Natural killer cell (primary cell): ENCODE measurements around the gene CDH6. TPM values are rescaled to one million over a fixed set of nuclear protein-coding genes. Genes with fewer than 3 reads are reported as not detected.

Source experiments
- ATAC-seq, 3 donors: fragments of 150-1000 bp in 2 of 3; fragments of 200-7000 bp in 1 of 3; cut with Tn5 transposase; 1 replicate in 1 of 3; 2 replicates in 2 of 3; pipeline ENCODE4 v1.10.0; 2021; ENCODE audit warnings: mild to moderate bottlenecking in 2 of 3, moderate library complexity in 2 of 3
- DNase-seq, 2 donors: peaks; one replicate each; pipeline versions ENCODE4 v3.0.0 to v3.0.0-alpha.2; 2013 to 2021; ENCODE audit warnings: mixed read lengths in 1 of 2
- H3K27ac ChIP-seq: one replicate; pipeline ENCODE4 v1.5.1; 2013; ENCODE audit warnings: mild to moderate bottlenecking, low read length
- H3K27me3 ChIP-seq: one replicate; pipeline ENCODE4 v1.6.1; 2013; ENCODE audit warnings: low read length; ENCODE audit not compliant: control insufficient read depth, insufficient read depth
- H3K36me3 ChIP-seq: one replicate; pipeline ENCODE4 v1.6.1; 2013; ENCODE audit warnings: low read length; ENCODE audit not compliant: control insufficient read depth, insufficient read depth
- H3K4me1 ChIP-seq: one replicate; pipeline ENCODE4 v1.6.1; 2013; ENCODE audit warnings: low read length; ENCODE audit not compliant: control insufficient read depth, insufficient read depth
- H3K4me3 ChIP-seq: one replicate; pipeline ENCODE4 v1.5.1; 2013; ENCODE audit warnings: low read length
- H3K9me3 ChIP-seq: one replicate; pipeline ENCODE4 v1.6.1; 2013; ENCODE audit warnings: low read length; ENCODE audit not compliant: control insufficient read depth, insufficient read depth
- H3K27ac Mint-ChIP-seq, 2 donors: one replicate each; pipeline ENCODE4 v1.8.0; 2022; ENCODE audit warnings: mild to moderate bottlenecking in 2 of 2, mixed read lengths in 2 of 2, moderate library complexity in 1 of 2
- H3K27me3 Mint-ChIP-seq, 2 donors: one replicate each; pipeline ENCODE4 v1.8.0; 2022; ENCODE audit warnings: low read depth in 2 of 2, mixed read lengths in 2 of 2
- H3K36me3 Mint-ChIP-seq: one replicate; pipeline ENCODE4 v1.8.0; 2022; ENCODE audit warnings: mixed read lengths
- H3K4me1 Mint-ChIP-seq, 2 donors: one replicate each; pipeline ENCODE4 v1.8.0; 2022; ENCODE audit warnings: mixed read lengths in 2 of 2
- H3K4me3 Mint-ChIP-seq: one replicate; pipeline ENCODE4 v1.8.0; 2022; ENCODE audit warnings: mild to moderate bottlenecking, moderate library complexity, mixed read lengths
- H3K9me3 Mint-ChIP-seq, 2 donors: one replicate each; pipeline ENCODE4 v1.8.0; 2022; ENCODE audit warnings: mixed read lengths in 2 of 2
- WGBS: methylation state at CpG from one replicate; pipeline ENCODE4 v1.1.7; 2013; ENCODE audit warnings: missing lambda C conversion rate; ENCODE audit not compliant: insufficient coverage; 5-methylcytosine and 5-hydroxymethylcytosine counted together
- intact Hi-C: fragments of 100-400 bp; cut with micrococcal nuclease; formaldehyde crosslinking; loops from one replicate; pipeline ENCODE4 v1.14.2; 2022
- total RNA-seq, 4 donors: library from RNA; stranded (reverse); fragments of 120-200 nt in 1 of 4; gene quantifications; one replicate each; pipeline versions ENCODE4 v1.2.3 to v1.2.4, GENCODE V29; 2013 to 2022
- TF ChIP-seq, protein P1 (sequence below): fragments of 200-600 bp; IDR thresholded peaks from one replicate; pipeline ENCODE4 v1.8.0; 2022; ENCODE audit warnings: antibody characterized with exemption

Gene CDH6
- total RNA-seq, 3 donors from 2014 or later (not counting 1 experiment from before 2014, with no cell fraction given), result not detected

DNA sequence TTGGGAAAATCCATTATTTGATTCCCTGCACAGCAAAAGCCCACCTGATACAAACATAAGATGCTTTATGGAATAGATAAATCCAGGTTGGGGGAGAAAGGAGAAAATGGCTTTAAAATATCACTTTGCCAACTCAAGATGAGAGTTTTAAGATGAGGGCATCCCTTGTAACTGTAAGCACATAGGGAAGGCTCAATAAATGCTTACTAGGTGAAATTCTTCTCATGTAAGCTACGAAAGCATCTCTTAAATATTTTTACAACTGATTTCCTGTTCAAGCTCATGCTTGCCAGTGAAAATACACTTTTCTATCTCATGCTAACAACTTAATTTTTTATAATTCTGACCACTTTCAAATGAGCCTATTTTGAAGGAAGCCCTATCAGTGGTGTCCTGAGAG is 11.5 kb downstream of the CDH6 start:
- TF ChIP-seq, protein P1, sequence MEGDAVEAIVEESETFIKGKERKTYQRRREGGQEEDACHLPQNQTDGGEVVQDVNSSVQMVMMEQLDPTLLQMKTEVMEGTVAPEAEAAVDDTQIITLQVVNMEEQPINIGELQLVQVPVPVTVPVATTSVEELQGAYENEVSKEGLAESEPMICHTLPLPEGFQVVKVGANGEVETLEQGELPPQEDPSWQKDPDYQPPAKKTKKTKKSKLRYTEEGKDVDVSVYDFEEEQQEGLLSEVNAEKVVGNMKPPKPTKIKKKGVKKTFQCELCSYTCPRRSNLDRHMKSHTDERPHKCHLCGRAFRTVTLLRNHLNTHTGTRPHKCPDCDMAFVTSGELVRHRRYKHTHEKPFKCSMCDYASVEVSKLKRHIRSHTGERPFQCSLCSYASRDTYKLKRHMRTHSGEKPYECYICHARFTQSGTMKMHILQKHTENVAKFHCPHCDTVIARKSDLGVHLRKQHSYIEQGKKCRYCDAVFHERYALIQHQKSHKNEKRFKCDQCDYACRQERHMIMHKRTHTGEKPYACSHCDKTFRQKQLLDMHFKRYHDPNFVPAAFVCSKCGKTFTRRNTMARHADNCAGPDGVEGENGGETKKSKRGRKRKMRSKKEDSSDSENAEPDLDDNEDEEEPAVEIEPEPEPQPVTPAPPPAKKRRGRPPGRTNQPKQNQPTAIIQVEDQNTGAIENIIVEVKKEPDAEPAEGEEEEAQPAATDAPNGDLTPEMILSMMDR, result no peak
- H3K27ac Mint-ChIP-seq, result no peak overlapping the region
- no peak overlapping the region for H3K27ac ChIP-seq
- H3K36me3 Mint-ChIP-seq, result no peaks in the 10 kb centered on the region
- no peaks in the 10 kb centered on the region for H3K27me3 Mint-ChIP-seq
- intact Hi-C loops, result no loop called here
- H3K4me3 ChIP-seq, result no peak overlapping the region
- DNase-seq (no peak), ATAC-seq (no peak)
- H3K4me1 ChIP-seq, result no peaks in the 10 kb centered on the region
- no peaks in the 10 kb centered on the region for H3K27me3 ChIP-seq
- no peak overlapping the region for H3K4me3 Mint-ChIP-seq
- 65% methylated on average over 1 of the region's 1 CpG for WGBS
- no peaks in the 10 kb centered on the region for H3K9me3 ChIP-seq
- no peaks in the 10 kb centered on the region for H3K4me1 Mint-ChIP-seq
- H3K9me3 Mint-ChIP-seq, result peaks cover 0 to 1% of the 10 kb centered on the region in 2 donors
- H3K36me3 ChIP-seq, result no peaks in the 10 kb centered on the region

DNA sequence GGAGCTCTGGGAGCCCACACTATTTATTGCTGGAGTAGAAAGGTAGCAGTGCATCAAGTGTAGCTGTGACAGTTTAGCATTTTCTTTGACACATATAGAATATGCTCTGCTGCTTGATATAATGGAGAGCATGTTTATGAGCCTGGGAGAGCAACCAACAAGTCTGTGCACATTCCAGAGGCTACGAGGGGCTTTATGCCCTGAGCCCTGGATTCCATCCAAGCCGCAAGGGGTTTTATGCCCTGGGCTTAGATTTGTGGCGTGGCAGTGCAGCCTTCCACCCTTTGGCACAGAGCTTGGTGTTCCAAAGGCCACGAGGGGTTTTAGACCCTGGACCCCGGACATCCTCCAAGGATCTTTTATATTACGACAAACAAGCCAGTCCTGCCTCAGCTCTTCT is 14.6 kb downstream of the CDH6 start:
- TF ChIP-seq, protein P1, result no peak
- H3K4me3 ChIP-seq, result no peak overlapping the region
- 91% methylated on average over 6 of the region's 6 CpGs for WGBS
- Mint-ChIP-seq H3K9me3 (peaks cover 0 to 2% of the 10 kb centered on the region in 2 donors), H3K36me3 (no peaks in the 10 kb centered on the region), H3K4me1 (no peaks in the 10 kb centered on the region), H3K27me3 (no peaks in the 10 kb centered on the region), H3K27ac (no peak overlapping the region), H3K4me3 (no peak overlapping the region)
- no peaks in the 10 kb centered on the region for H3K36me3 ChIP-seq
- intact Hi-C loops, result no loop called here
- H3K9me3 ChIP-seq, result no peaks in the 10 kb centered on the region
- ATAC-seq (no peak), DNase-seq (no peak)
- H3K4me1 ChIP-seq, result no peaks in the 10 kb centered on the region
- no peak overlapping the region for H3K27ac ChIP-seq
- H3K27me3 ChIP-seq, result no peaks in the 10 kb centered on the region

DNA sequence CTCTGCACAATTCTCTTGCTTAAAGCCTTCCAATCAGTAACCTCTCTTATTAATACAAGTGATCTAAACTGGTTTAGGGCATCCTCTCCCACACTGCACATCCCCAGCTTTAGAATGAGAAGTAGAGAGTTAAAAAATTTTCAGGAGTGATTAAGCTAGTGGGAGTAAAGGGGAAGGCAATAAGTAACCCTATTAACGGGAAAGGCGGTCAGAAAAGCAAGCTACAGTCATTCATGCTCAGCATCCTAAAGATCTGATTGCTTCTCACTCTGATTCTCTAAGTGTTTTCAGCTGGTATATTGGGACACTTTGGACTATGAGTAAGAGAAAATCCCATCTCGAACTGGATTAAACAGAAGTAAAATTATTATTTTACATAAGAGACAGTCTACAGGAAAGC is 15.8 kb downstream of the CDH6 start:
- Histone ChIP-seq H3K4me3 (no peak overlapping the region), H3K27me3 (no peaks in the 10 kb centered on the region), H3K27ac (no peak overlapping the region), H3K4me1 (no peaks in the 10 kb centered on the region), H3K9me3 (no peaks in the 10 kb centered on the region), H3K36me3 (no peaks in the 10 kb centered on the region)
- Mint-ChIP-seq H3K4me3 (no peak overlapping the region), H3K4me1 (no peaks in the 10 kb centered on the region), H3K27me3 (no peaks in the 10 kb centered on the region), H3K27ac (no peak overlapping the region), H3K36me3 (no peaks in the 10 kb centered on the region), H3K9me3 (peaks cover 0 to 2% of the 10 kb centered on the region in 2 donors)
- TF ChIP-seq, protein P1, result no peak
- DNase-seq (no peak), ATAC-seq (no peak)
- intact Hi-C loops, result no loop called here
- 94% methylated on average over 2 of the region's 3 CpGs for WGBS

DNA sequence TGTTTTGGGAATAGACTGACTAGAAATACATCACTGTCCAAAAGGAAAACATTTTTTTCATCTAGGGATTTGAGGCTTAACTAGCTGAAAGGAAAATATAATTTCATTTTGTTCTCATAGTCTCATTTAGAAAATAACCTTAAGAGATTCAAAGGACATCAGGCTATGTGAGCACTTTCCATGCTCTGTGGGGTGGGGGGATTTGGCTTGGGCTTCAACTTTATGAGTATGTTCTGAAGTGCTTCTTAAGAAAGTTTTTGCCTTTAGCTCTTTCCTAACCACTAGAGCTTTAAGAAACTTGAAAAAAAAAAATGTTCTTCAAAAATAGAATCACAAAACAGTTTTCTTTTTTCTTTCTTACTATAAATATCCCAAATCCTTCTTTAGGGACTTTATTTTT is 17.6 kb downstream of the CDH6 start:
- Mint-ChIP-seq H3K4me1 (no peaks in the 10 kb centered on the region), H3K27me3 (no peaks in the 10 kb centered on the region), H3K9me3 (peaks cover 0 to 2% of the 10 kb centered on the region in 2 donors), H3K27ac (no peak overlapping the region), H3K36me3 (no peaks in the 10 kb centered on the region), H3K4me3 (no peak overlapping the region)
- ATAC-seq (no peak), DNase-seq (no peak)
- Histone ChIP-seq H3K27me3 (no peaks in the 10 kb centered on the region), H3K9me3 (no peaks in the 10 kb centered on the region), H3K27ac (no peak overlapping the region), H3K4me1 (no peaks in the 10 kb centered on the region), H3K4me3 (no peak overlapping the region), H3K36me3 (no peaks in the 10 kb centered on the region)
- intact Hi-C loops, result no loop called here
- TF ChIP-seq, protein P1, result no peak
